Endothelial cell (in vitro differentiated cells): ENCODE data around the gene CDK13. TPM values are rescaled to one million over a fixed set of nuclear protein-coding genes. Genes with fewer than 3 reads are reported as not detected.

Experiments
- DNase-seq: peaks from one replicate; pipeline ENCODE4 v3.0.0; 2021; ENCODE audit warnings: low spot score
- H3K27ac Mint-ChIP-seq: one replicate; pipeline ENCODE4 v1.8.0; 2021; ENCODE audit warnings: mixed read lengths, inconsistent platforms; ENCODE audit not compliant: unreplicated experiment
- H3K27me3 Mint-ChIP-seq: one replicate; pipeline ENCODE4 v1.8.0; 2021; ENCODE audit warnings: mild to moderate bottlenecking, moderate library complexity, mixed read lengths, inconsistent platforms; ENCODE audit not compliant: unreplicated experiment
- H3K36me3 Mint-ChIP-seq: one replicate; pipeline ENCODE4 v1.8.0; 2021; ENCODE audit warnings: mild to moderate bottlenecking, low read depth, mixed read lengths, inconsistent platforms; ENCODE audit not compliant: unreplicated experiment
- H3K4me1 Mint-ChIP-seq: one replicate; pipeline ENCODE4 v1.8.0; 2021; ENCODE audit warnings: mild to moderate bottlenecking, mixed read lengths, inconsistent platforms; ENCODE audit not compliant: unreplicated experiment
- H3K4me3 Mint-ChIP-seq: one replicate; pipeline ENCODE4 v1.8.0; 2021; ENCODE audit warnings: mild to moderate bottlenecking, mixed read lengths, inconsistent platforms; ENCODE audit not compliant: unreplicated experiment
- H3K9me3 Mint-ChIP-seq: one replicate; pipeline ENCODE4 v1.8.0; 2021; ENCODE audit warnings: mixed read lengths, inconsistent platforms; ENCODE audit not compliant: unreplicated experiment
- CTCF ChIP-seq: fragments of 200-600 bp; sonication (generic); IDR thresholded peaks from one replicate; pipeline ENCODE4 v1.5.0; 2021; ENCODE audit warnings: antibody characterized with exemption; ENCODE audit not compliant: unreplicated experiment
- total RNA-seq: library from RNA; stranded (reverse); fragmentation: NEBNext Ultra II Directional; extraction: Animal tissue kit (Norgen Biotek cat#: 25700); gene quantifications from one replicate; pipeline ENCODE4 v1.2.1, GENCODE V29; 2021; ENCODE audit not compliant: unreplicated experiment

Gene CDK13
- total RNA-seq, 1 donor from 2014 or later = 52.9 TPM

GRCh38 chr7:39948375-39948955, 1.6 kb upstream of the CDK13 start:
- Mint-ChIP-seq H3K4me3 (peak overlapping the region; percentile 99), H3K27ac (peak overlapping the region; percentile 100), H3K4me1 (peaks cover 23% of the 10 kb centered on the region), H3K36me3 (peaks cover 12% of the 10 kb centered on the region), H3K9me3 (no peaks in the 10 kb centered on the region), H3K27me3 (peaks cover 16% of the 10 kb centered on the region)
- DNase-seq = no peak
- TF ChIP-seq CTCF = no peak

GRCh38 chr7:39948956-39949928, 814 bp upstream of the CDK13 start:
- H3K36me3 Mint-ChIP-seq = peaks cover 12% of the 10 kb centered on the region
- peaks cover 23% of the 10 kb centered on the region for H3K4me1 Mint-ChIP-seq

GRCh38 chr7:39950473-39951225, 593 bp downstream of the CDK13 start:
- no peak overlapping the region for H3K27ac Mint-ChIP-seq
- peaks cover 27% of the 10 kb centered on the region for H3K4me1 Mint-ChIP-seq
- DNase-seq = peak; percentile 60

More at GRCh38 chr7:39948956-39949928, 814 bp upstream of the CDK13 start:
- H3K27me3 Mint-ChIP-seq = peaks cover 16% of the 10 kb centered on the region
- no peaks in the 10 kb centered on the region for H3K9me3 Mint-ChIP-seq
- DNase-seq = peak; percentile 94
- H3K4me3 Mint-ChIP-seq = peak overlapping the region; percentile 99
- no peak for TF ChIP-seq CTCF
- H3K27ac Mint-ChIP-seq = peak overlapping the region; percentile 100

More at GRCh38 chr7:39950473-39951225, 593 bp downstream of the CDK13 start:
- Mint-ChIP-seq H3K4me3 (peak overlapping the region; percentile 85), H3K27me3 (peaks cover 16% of the 10 kb centered on the region), H3K9me3 (no peaks in the 10 kb centered on the region), H3K36me3 (peaks cover 12% of the 10 kb centered on the region)
- no peak for TF ChIP-seq CTCF
